LNCAP (cell line): ENCODE data around the gene TP53INP2.

Experiments
- TF ChIP-seq, protein P1 (sequence below): fragments of 450-650 bp; IDR thresholded peaks from 2 replicates; pipeline ENCODE4 v1.5.1; 2017; ENCODE audit warnings: mild to moderate bottlenecking

TP53INP2 gene

GRCh38 chr20:34709044-34709830, 5.1 kb downstream of the TP53INP2 start:
- TF ChIP-seq, protein P1, sequence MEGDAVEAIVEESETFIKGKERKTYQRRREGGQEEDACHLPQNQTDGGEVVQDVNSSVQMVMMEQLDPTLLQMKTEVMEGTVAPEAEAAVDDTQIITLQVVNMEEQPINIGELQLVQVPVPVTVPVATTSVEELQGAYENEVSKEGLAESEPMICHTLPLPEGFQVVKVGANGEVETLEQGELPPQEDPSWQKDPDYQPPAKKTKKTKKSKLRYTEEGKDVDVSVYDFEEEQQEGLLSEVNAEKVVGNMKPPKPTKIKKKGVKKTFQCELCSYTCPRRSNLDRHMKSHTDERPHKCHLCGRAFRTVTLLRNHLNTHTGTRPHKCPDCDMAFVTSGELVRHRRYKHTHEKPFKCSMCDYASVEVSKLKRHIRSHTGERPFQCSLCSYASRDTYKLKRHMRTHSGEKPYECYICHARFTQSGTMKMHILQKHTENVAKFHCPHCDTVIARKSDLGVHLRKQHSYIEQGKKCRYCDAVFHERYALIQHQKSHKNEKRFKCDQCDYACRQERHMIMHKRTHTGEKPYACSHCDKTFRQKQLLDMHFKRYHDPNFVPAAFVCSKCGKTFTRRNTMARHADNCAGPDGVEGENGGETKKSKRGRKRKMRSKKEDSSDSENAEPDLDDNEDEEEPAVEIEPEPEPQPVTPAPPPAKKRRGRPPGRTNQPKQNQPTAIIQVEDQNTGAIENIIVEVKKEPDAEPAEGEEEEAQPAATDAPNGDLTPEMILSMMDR = no peak

GRCh38 chr20:34709831-34710567, 5.9 kb downstream of the TP53INP2 start:
- TF ChIP-seq, protein P1 = peak; percentile 49

DNA sequence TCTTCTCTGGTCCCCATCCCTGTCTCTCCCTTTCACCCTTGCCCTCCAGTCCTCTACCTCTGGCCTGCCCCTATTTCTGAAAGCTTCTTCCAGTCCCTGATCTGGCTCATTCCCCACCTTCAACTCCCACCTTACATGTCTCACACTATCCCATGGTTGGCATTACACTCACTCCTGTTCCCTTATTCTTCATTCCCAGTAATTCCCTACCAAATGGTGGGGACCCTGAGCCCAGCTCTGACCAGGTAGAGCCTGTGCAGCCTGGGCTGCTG, 6.4 kb downstream of the TP53INP2 start:
- TF ChIP-seq, protein P1 = no peak

DNA sequence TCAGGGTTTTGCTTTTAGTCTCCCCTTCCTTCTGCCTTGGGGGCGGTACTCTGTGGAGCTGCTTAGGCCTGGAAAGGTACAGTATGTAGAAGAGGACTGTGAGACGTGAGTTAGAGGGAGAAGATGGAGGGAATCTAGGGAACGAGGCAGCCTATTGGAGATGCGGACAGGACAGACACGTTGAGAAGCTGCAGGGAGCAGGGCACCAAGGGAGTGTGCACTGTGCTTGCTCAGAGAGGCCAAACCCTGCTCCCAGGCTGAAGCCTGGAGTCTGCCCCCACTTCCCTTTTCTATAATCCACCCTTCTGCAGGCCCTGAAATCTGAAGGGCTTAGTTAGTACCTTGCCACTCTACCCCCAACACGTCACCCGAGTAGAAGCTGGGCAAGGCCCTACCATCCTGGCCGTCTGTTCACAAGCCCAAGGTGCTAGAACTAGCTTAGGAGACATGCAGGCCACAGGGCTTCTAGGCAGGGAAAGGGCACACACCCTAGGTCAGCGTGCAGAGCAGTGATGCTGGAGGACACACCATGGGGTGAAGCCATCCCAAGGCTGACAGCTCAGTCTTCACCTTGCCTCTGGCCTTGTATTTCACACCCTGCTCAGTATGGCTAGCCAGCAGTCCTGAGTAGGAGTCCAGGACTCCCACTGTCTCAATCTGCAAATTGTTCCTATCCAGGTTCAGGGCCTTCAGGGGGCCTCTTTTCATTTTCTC, 6.9 kb downstream of the TP53INP2 start:
- TF ChIP-seq, protein P1 = no peak

- TF ChIP-seq, protein P1 = no peak
Observed at GRCh38 chr20:34711813-34712430, 7.8 kb downstream of the TP53INP2 start.

GRCh38 chr20:34712525-34713192, 8.5 kb downstream of the TP53INP2 start:
- TF ChIP-seq, protein P1 = no peak
